ENCODE data around the gene RFC1. TPM values are rescaled to one million over a fixed set of nuclear protein-coding genes. Genes with fewer than 3 reads are reported as not detected.

The RFC1 gene
- total and polyA plus RNA-seq, 2 donors from 2014 or later = 14.5 to 38.4 TPM

GRCh38 chr4:39335566-39335965 is 30.6 kb downstream of the RFC1 start:
- Histone ChIP-seq H3K9me3 (ENCODE audit: control insufficient read depth in 2 of 3, insufficient read depth in 1 of 3, low read length in 3 of 3) (no peaks in the 10 kb centered on the region), H3K4me1 (ENCODE audit: control insufficient read depth in 2 of 3, insufficient read depth in 2 of 3, low read depth in 1 of 3, low read length in 3 of 3) (no peaks in the 10 kb centered on the region), H3K9ac (ENCODE audit: low read length in 3 of 3) (no peak overlapping the region), H3K27ac (ENCODE audit: low read depth in 2 of 2, low read length in 2 of 2) (no peak overlapping the region), H3K36me3 (ENCODE audit: control insufficient read depth in 2 of 3, insufficient read depth in 3 of 3, low read length in 3 of 3) (no peaks in the 10 kb centered on the region), H3K4me3 (ENCODE audit: low read length in 3 of 3) (no peak overlapping the region), H3K27me3 (ENCODE audit: control insufficient read depth, insufficient read depth, low read length) (no peaks in the 10 kb centered on the region)
- no peak for TF ChIP-seq CTCF (IDR thresholded peaks at IDR 0.05; ENCODE audit: borderline replicate concordance, extremely low read depth, insufficient read depth)
- FAIRE-seq = no peak
- intact Hi-C loops (cut with DNase I) = no loop called here
- no peak for DNase-seq

GRCh38 chr4:39331191-39331590 is 35.0 kb downstream of the RFC1 start:
- H3K27ac ChIP-seq (ENCODE audit: low read depth in 2 of 2, low read length in 2 of 2) = no peak overlapping the region
- no peak overlapping the region for H3K9ac ChIP-seq (ENCODE audit: low read length in 3 of 3)
- H3K36me3 ChIP-seq (ENCODE audit: control insufficient read depth in 2 of 3, insufficient read depth in 3 of 3, low read length in 3 of 3) = no peaks in the 10 kb centered on the region
- H3K4me3 ChIP-seq (ENCODE audit: low read length in 3 of 3) = no peak overlapping the region
- TF ChIP-seq CTCF (IDR thresholded peaks at IDR 0.05; ENCODE audit: borderline replicate concordance, extremely low read depth, insufficient read depth) = no peak
- H3K4me1 ChIP-seq (ENCODE audit: control insufficient read depth in 2 of 3, insufficient read depth in 2 of 3, low read depth in 1 of 3, low read length in 3 of 3) = no peaks in the 10 kb centered on the region
- no peak for DNase-seq
- H3K27me3 ChIP-seq (ENCODE audit: control insufficient read depth, insufficient read depth, low read length) = no peaks in the 10 kb centered on the region
- FAIRE-seq = no peak
- H3K9me3 ChIP-seq (ENCODE audit: control insufficient read depth in 2 of 3, insufficient read depth in 1 of 3, low read length in 3 of 3) = no peaks in the 10 kb centered on the region
- intact Hi-C loops (cut with DNase I) = no loop called here

GRCh38 chr4:39330353-39330752 is 35.8 kb downstream of the RFC1 start:
- H3K36me3 ChIP-seq (ENCODE audit: control insufficient read depth in 2 of 3, insufficient read depth in 3 of 3, low read length in 3 of 3) = peaks cover 0 to 3% (median 2%) of the 10 kb centered on the region in 3 donors
- no peaks in the 10 kb centered on the region for H3K27me3 ChIP-seq (ENCODE audit: control insufficient read depth, insufficient read depth, low read length)
- H3K4me1 ChIP-seq (ENCODE audit: control insufficient read depth in 2 of 3, insufficient read depth in 2 of 3, low read depth in 1 of 3, low read length in 3 of 3) = no peaks in the 10 kb centered on the region
- FAIRE-seq (no peak), DNase-seq (no peak)
- intact Hi-C loops (cut with DNase I) = no loop called here
- no peak overlapping the region for H3K27ac ChIP-seq (ENCODE audit: low read depth in 2 of 2, low read length in 2 of 2)
- no peak overlapping the region for H3K9ac ChIP-seq (ENCODE audit: low read length in 3 of 3)
- H3K9me3 ChIP-seq (ENCODE audit: control insufficient read depth in 2 of 3, insufficient read depth in 1 of 3, low read length in 3 of 3) = no peaks in the 10 kb centered on the region
- no peak for TF ChIP-seq CTCF (IDR thresholded peaks at IDR 0.05; ENCODE audit: borderline replicate concordance, extremely low read depth, insufficient read depth)
- no peak overlapping the region for H3K4me3 ChIP-seq (ENCODE audit: low read length in 3 of 3)

- H3K9ac ChIP-seq (ENCODE audit: low read length in 3 of 3) = no peak overlapping the region
- no peaks in the 10 kb centered on the region for H3K9me3 ChIP-seq (ENCODE audit: control insufficient read depth in 2 of 3, insufficient read depth in 1 of 3, low read length in 3 of 3)
- no peak for TF ChIP-seq CTCF (IDR thresholded peaks at IDR 0.05; ENCODE audit: borderline replicate concordance, extremely low read depth, insufficient read depth)
- no peaks in the 10 kb centered on the region for H3K27me3 ChIP-seq (ENCODE audit: control insufficient read depth, insufficient read depth, low read length)
- peaks cover 0 to 5% (median 2%) of the 10 kb centered on the region in 3 donors for H3K36me3 ChIP-seq (ENCODE audit: control insufficient read depth in 2 of 3, insufficient read depth in 3 of 3, low read length in 3 of 3)
- H3K4me3 ChIP-seq (ENCODE audit: low read length in 3 of 3) = no peak overlapping the region
- FAIRE-seq (no peak), DNase-seq (no peak)
- no peaks in the 10 kb centered on the region for H3K4me1 ChIP-seq (ENCODE audit: control insufficient read depth in 2 of 3, insufficient read depth in 2 of 3, low read depth in 1 of 3, low read length in 3 of 3)
- intact Hi-C loops (cut with DNase I) = no loop called here
- H3K27ac ChIP-seq (ENCODE audit: low read depth in 2 of 2, low read length in 2 of 2) = no peak overlapping the region
Measured at GRCh38 chr4:39326468-39326977, 39.6 kb downstream of the RFC1 start.

Data from kidney (tissue), 14 donors.